C1 segment of cervical spinal cord (tissue), 14 donors: Measurements from ENCODE around the gene WNK4.
A peak's percentile ranks its signal among the peaks of the same experiment; 100 is the strongest.
"Not testable (repeated sequence)": the region's sequence is repeated elsewhere in the genome, so short reads cannot be mapped to it uniquely, and the experiment has no call there.

Source experiments
- DNase-seq, 14 donors: peaks; one replicate each; lab custom pipeline; 2025; lab: John Stamatoyannopoulos, UW

Gene WNK4

GRCh38 chr17:42769964-42770363 is 10.4 kb upstream of the WNK4 start:
- DNase-seq, result not testable (repeated sequence)

GRCh38 chr17:42772945-42773289 is 7.5 kb upstream of the WNK4 start:
- DNase-seq, result no peak

- peak in 13 of 14 donors; percentile 26 to 79 (median 73) for DNase-seq
These were observed 6.9 kb upstream of the WNK4 start, which contains the start of gene VPS25 for GRCh38 chr17:42773290-42774035. Gene VPS25 (plus strand): TSS chr17:42773449. CDS start chr17:42773476, 27 bp downstream.

GRCh38 chr17:42774066-42774745 is 6.2 kb upstream of the WNK4 start:
- no peak for DNase-seq

- DNase-seq, result no peak
These were observed 4.8 kb upstream of the WNK4 start for GRCh38 chr17:42775534-42776098.

GRCh38 chr17:42778570-42778969 is 1.8 kb upstream of the WNK4 start:
- no peak for DNase-seq

GRCh38 chr17:42779304-42779935 is 990 bp upstream of the WNK4 start:
- DNase-seq, result no peak

GRCh38 chr17:42780851-42781638 is 635 bp downstream of the WNK4 start:
- no peak for DNase-seq

- no peak for DNase-seq
These were observed 1.3 kb downstream of the WNK4 start for GRCh38 chr17:42781639-42782165.

GRCh38 chr17:42782166-42783061 is 2.0 kb downstream of the WNK4 start:
- DNase-seq, result no peak

GRCh38 chr17:42783062-42783790 is 2.8 kb downstream of the WNK4 start:
- DNase-seq, result no peak

GRCh38 chr17:42783791-42784138 is 3.4 kb downstream of the WNK4 start:
- DNase-seq, result no peak

- DNase-seq, result no peak
These were observed 4.0 kb downstream of the WNK4 start for GRCh38 chr17:42784409-42784808.

- DNase-seq, result no peak
These were observed 4.6 kb downstream of the WNK4 start for GRCh38 chr17:42784811-42785592.

GRCh38 chr17:42787266-42787665 is 6.9 kb downstream of the WNK4 start:
- DNase-seq, result no peak

- no peak for DNase-seq
These were observed 11.5 kb downstream of the WNK4 start for GRCh38 chr17:42791948-42792347.

GRCh38 chr17:42792545-42792944 is 12.1 kb downstream of the WNK4 start:
- no peak for DNase-seq

- DNase-seq, result no peak
These were observed 14.7 kb downstream of the WNK4 start for GRCh38 chr17:42795061-42795460.

- no peak for DNase-seq
These were observed 15.1 kb downstream of the WNK4 start for GRCh38 chr17:42795465-42795864.
